GM21515 (cell line): ENCODE results near the gene EXOSC2.
A peak's percentile ranks its signal among the peaks of the same experiment; 100 is the strongest.

ENCODE experiments used
- ATAC-seq: cut with Tn5 transposase; IDR thresholded peaks from one replicate; pipeline ENCODE4 v1.9.1; 2021; ENCODE audit not compliant: unreplicated experiment

Gene EXOSC2

GRCh38 chr9:130693101-130693425, 517 bp upstream of the EXOSC2 start:
- peak; percentile 2 for ATAC-seq

GRCh38 chr9:130694205-130694604, 625 bp downstream of the EXOSC2 start:
- no peak for ATAC-seq

DNA sequence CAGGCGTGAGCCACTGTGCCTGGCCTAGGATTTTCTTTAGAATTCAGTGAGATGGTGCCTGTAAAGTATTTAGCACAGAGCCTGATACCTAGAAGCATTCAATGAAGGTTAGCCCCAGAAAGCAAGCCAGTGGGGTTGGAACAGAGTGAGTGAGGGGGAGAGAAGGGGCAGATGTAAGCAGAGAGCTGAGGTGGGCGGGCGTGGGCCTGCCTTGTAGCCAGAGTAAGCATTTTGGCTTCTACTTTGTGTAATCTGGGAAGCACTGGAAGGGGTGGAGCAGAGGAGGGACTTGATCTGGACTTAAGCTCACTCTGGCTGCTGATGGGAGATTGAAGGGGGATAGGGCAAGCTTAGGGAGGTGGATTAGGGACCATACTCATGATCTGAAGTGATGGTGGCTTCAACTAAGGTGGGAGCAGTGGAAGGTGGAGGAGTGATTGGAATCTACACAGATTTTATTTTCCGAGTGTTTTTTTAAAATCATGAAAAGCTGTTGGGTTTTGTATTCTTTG, 2.6 kb downstream of the EXOSC2 start:
- ATAC-seq = no peak

DNA sequence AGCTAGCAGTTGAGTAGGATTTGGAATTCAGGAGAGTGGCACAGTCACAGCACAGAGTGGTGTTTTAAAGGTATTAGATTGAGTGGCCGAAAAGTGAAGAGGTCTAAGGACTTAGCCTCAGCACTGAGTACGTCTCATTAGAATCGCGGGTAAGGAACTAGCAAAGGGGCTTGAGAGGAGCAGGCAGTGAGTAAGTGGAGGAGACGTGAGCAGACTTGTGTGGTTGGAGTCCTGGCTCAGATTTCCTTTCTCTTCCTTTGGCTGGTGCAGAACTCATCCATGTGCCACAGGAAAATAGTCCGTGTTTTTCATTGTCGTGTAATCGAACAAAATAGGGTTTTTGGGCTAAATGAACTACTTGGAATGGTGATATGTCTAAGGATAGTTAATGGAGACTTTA, 3.4 kb downstream of the EXOSC2 start:
- no peak for ATAC-seq

- no peak for ATAC-seq
Observed at GRCh38 chr9:130698514-130698913, 4.9 kb downstream of the EXOSC2 start.

DNA sequence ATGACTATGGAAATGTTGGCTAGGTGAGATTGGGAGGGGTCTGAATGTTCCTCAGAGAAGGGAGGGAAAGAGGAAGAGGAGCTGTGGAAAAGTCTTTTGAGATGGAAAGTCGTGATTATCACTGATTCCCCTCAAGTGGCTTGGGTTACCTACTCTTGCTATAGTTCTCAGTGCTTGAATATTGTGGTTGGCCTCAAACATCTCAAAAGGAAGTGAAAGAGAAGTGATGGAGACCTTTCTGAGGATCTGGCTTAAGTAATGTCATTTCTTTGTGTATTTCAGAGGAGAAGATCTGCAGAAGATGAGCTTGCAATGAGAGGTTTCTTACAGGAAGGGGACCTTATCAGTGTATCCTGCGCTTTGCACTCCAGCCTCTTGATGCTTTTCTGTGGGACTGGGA, 5.5 kb downstream of the EXOSC2 start:
- no peak for ATAC-seq

GRCh38 chr9:130701059-130702022, 7.8 kb downstream of the EXOSC2 start:
- ATAC-seq = no peak

GRCh38 chr9:130703501-130703900, 9.9 kb downstream of the EXOSC2 start:
- no peak for ATAC-seq

DNA sequence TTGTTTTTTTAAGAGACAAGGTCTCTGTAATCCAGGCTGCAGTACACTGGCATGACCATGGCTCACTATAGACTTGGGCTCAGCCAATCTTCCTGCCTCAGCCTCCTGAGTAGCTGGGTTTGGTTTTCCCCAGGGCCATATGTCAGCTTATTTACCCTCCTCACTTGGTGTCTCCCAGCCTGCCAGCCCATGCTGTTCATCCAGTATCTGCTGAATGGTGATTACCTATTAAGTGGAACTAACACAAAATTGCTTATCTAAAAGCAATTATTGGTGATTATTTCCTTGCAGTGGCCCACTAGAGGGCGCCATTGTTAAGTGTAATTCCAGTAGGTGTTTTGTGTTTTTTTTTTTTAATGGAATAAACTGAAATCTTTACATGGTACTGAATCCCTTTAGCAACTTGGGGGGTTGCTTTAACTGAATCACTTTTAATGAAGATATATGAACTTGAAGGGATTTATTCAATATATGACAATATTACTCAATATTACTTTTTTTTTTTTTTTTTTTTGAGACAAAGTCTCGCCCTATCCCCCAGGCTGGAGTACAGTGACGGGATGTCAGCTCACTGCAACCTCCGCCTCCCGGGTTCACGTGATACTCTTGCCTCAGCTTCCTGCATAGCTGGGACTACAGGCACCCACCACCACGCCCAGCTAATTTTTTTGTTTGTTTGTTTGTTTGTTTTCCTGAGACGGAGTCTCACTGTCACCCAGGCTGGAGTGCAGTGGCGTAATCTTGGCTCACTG, 13.8 kb downstream of the EXOSC2 start:
- ATAC-seq = no peak

DNA sequence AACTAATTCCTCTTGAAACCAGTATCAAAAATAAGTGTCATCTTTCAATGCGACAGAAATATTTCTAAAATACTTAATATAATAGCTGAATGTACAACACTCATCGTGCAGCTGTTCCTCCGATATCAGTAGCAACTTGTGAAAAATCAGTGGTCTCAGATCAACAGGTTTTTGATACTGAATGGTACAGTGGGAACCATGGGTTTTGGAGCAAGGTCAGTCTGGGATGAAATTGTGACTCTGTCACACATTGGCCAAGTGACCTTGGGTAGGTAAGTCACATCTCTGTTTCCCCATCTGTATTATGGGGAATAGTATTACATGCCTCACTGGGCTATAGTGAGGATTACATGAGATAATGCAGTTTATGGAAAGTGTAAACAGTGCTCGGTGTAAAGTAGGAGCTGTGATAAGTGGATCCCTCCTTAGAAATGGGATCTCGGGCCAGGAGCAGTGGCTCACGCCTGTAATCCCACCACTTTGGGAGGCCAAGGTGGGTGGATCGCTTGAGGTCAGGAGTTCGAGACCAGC, 17.3 kb downstream of the EXOSC2 start:
- no peak for ATAC-seq

DNA sequence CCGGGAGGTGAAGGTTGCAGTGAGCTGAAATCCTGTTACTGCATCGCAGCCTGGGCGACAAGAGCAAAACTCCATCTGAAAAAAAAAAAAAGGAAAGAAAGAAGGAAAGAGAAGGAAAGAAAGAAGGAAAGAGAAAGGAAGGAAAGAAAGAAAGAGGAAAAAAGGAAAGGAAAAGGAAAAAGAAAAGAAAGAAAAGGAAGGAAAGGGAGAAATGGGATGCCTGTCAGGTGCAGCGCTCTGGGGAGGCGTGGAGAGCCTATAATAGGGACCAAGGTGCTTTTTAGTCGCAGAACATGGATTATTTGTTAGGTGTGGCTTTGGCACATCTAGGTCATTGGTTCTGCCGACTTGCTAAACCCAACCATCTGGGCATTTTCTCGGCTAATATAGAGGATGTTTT, 17.9 kb downstream of the EXOSC2 start:
- ATAC-seq = no peak

DNA sequence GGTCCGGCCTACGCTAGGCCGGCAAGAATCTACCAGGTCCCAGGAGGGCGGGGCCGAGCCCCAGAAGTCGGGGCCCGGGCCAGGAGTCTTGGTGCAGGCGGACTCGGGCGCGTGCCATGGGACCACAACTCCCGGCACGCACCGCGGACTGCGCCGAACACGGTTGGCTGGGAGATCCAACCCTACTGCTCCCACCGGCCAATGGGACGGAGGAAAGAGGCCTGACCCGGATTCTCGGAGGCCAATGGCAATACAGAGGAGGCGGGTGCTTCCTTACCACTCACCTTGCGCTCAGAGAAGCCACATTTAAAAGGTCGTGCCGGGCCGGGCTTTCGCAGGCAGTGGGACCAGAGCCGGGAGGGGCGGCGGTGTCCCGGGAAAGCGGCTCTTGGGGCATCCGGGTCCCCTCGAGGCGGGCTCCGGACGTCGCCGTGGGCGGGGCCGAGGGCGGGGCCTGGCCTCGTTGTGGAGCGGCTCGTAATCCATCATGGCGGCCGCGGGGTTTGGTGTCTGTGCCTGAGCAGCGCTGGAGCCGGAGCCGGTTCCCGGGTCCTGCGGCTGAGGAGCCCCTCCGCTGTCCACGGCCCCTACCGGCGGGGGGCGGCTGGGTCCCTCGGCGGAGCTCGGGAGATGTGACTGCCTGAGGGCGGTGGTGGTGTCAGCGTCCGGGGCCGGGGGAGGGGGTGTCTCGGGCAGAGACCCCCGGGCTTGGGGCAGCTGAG, 19.1 kb downstream of the EXOSC2 start:
- ATAC-seq = peak; percentile 94

GRCh38 chr9:130713286-130713960, 19.8 kb downstream of the EXOSC2 start:
- peak; percentile 1 for ATAC-seq

DNA sequence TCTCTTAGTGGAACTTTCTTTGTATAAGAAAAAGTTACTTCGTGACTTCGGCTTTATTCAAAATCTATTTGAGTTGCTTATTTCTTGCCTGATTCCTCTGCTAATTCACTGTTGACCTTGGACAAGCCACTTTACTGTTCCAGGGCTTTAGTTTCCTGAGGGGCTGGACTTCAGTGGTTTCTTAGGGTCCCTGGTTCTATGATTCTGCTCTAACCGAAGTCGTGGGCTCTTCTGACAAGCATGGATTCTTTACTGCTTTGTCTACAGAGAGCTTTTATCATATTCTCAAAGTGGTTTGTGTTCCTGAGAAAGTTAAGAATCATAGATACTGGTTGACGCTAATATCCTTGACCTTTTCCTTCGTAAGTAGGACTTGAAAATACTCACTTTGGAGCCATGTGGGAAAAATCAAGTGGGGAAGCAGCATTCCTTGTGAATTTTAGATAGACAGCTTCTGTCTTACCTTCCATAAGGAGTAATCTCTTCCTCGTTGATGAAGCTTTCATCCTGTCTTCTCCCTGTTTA, 21.1 kb downstream of the EXOSC2 start:
- no peak for ATAC-seq

DNA sequence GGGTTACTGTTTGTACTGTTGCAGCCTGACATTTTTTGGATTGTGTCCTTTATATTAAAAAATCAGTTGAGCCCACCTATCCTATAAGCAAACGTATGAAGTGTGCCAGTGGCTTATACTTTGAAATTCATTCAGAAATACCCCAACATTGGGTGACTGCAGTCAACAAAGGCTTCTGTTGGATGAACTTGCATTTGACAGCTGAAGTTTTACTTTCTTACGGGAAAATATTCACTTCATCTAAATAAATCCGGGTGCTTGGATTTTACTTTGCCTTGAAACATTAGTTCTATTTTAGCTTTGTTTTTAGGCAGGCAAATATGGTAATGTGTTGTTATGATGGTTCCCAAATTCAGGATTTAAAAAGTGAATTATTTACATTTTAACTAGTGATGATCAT, 21.7 kb downstream of the EXOSC2 start:
- no peak for ATAC-seq

- ATAC-seq = no peak
Observed at GRCh38 chr9:130718562-130718961, 25.0 kb downstream of the EXOSC2 start.

- ATAC-seq = no peak
Observed at GRCh38 chr9:130720762-130721161, 27.2 kb downstream of the EXOSC2 start.

GRCh38 chr9:130728721-130729120, 35.1 kb downstream of the EXOSC2 start:
- ATAC-seq = no peak

DNA sequence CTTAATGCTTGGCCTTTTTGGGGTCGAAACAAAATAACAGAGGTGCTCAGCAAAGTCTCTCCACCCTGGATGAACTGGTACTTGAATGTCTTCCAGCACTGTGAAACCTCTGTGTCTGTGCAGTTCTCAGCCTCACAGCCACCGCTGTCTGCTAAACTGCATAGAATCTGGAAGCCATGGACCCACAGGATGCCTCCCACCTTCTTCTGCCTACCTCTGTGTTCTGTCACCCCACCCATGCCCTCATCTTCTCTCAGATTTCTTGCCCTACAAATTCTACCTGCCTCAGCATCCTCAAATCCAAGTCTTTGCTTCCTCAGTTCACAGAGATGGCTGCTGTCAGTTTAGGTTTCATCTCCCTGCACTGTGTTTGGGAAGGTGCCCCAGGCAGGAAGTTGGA, 35.6 kb downstream of the EXOSC2 start:
- no peak for ATAC-seq

DNA sequence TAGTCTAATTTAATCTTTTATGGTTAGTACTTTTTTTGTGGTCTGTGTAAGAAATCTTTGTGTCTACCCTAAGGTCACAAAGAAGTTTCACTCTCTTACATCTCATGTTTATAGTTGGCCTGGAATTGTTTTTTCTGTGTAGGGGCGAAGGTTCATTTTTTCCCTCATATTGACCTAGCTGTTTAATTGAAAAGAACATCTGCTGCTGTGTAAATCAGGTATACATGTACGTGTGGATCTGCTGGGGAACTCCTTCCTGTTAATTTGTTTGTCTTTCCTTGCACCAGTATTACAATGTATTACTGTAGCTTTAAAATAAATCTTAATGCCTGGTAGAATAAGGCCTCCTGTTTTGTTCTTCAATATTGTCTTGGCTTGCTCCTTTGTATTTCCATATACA, 37.8 kb downstream of the EXOSC2 start:
- ATAC-seq = no peak
